Measurements from ENCODE around the gene SNX8. TPM values are rescaled to one million over a fixed set of nuclear protein-coding genes. Genes with fewer than 3 reads are reported as not detected.

Gene SNX8
- polyA plus RNA-seq, 1 experiment = 40.2 TPM

DNA sequence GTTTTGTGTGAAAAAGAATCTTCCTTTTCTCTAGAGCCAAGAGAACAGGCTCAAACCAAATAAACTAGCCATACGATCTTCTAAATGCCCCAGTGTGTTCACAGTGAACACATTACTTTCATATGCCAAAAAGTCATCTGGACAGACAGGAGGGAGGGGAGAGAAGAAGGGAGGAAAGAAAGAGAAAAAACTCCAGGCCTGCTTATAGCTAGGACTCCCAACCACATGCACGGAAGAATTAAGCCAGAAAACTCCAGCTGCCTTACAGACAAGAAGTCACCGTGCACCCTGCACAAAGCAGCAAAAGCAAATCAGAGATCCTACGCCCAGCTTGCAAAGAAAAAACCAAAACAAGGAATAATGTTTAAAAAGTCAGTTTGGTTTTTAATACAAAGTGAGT is 34.3 kb downstream of the SNX8 start:
- CTCF ChIA-PET = interaction anchor here (0.9 to 1.2 kb wide), 2 partner anchors 31 to 68 kb away, joined by 3 read pairs; no protein-coding TSS in a partner anchor
- TF ChIP-seq CTCF (IDR thresholded peaks at IDR 0.05; ENCODE audit: low read depth, low read length) = no peak
- no peaks in the 10 kb centered on the region for H3K27me3 ChIP-seq (ENCODE audit: control insufficient read depth, insufficient read depth, low read length)
- no peak overlapping the region for H3K4me3 ChIP-seq (ENCODE audit: low read depth, low read length)
- no peaks in the 10 kb centered on the region; the same call in 1 of the 2 replicates for H3K9me3 ChIP-seq (ENCODE audit: control insufficient read depth, insufficient read depth, low read length)
- H3K27ac ChIP-seq (ENCODE audit: low read depth, low read length) = no peak overlapping the region
- no peak for DNase-seq (ENCODE audit: low read depth, low spot score)
- POLR2A ChIA-PET = interaction anchor here (0.6 to 0.9 kb wide), 2 partner anchors 31 to 627 kb away, joined by 4 to 7 read pairs; no protein-coding TSS in a partner anchor

- TF ChIP-seq CTCF (IDR thresholded peaks at IDR 0.05; ENCODE audit: low read depth, low read length) = no peak
- DNase-seq (ENCODE audit: low read depth, low spot score) = no peak
- ChIA-PET CTCF (no interaction called here), POLR2A (no interaction called here)
- Histone ChIP-seq H3K9me3 (ENCODE audit: control insufficient read depth, insufficient read depth, low read length) (no peaks in the 10 kb centered on the region; the same call in 1 of the 2 replicates), H3K4me3 (ENCODE audit: low read depth, low read length) (no peak overlapping the region), H3K27ac (ENCODE audit: low read depth, low read length) (no peak overlapping the region), H3K27me3 (ENCODE audit: control insufficient read depth, insufficient read depth, low read length) (no peaks in the 10 kb centered on the region)
Measured at GRCh38 chr7:2278026-2278425, 36.2 kb downstream of the SNX8 start.

DNA sequence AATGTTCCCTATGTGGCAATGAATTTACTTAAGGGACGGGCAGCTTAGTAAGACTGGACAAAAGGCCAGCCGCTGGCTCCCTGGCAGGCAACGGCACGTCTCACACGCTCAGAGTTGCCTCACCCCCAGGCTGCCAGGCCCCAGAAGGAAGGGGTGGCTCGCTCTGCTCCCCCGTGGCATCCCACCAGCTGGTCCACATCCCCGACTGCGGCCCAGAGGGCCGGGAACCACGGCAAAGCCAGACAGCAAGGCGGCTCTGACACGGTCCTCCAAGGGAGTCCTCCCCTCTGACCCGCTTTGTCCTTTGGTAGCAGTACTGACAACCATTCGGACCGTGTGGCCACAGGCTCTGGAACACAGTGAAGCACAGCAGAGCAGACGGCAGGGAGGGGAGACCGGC is 38.1 kb downstream of the SNX8 start:
- H3K9me3 ChIP-seq (ENCODE audit: control insufficient read depth, insufficient read depth, low read length) = no peaks in the 10 kb centered on the region
- no peaks in the 10 kb centered on the region for H3K27me3 ChIP-seq (ENCODE audit: control insufficient read depth, insufficient read depth, low read length)
- ChIA-PET CTCF (no interaction called here), POLR2A (no interaction called here)
- no peak overlapping the region for H3K27ac ChIP-seq (ENCODE audit: low read depth, low read length)
- H3K4me3 ChIP-seq (ENCODE audit: low read depth, low read length) = no peak overlapping the region
- TF ChIP-seq CTCF (IDR thresholded peaks at IDR 0.05; ENCODE audit: low read depth, low read length) = no peak
- DNase-seq (ENCODE audit: low read depth, low spot score) = no peak

DNA sequence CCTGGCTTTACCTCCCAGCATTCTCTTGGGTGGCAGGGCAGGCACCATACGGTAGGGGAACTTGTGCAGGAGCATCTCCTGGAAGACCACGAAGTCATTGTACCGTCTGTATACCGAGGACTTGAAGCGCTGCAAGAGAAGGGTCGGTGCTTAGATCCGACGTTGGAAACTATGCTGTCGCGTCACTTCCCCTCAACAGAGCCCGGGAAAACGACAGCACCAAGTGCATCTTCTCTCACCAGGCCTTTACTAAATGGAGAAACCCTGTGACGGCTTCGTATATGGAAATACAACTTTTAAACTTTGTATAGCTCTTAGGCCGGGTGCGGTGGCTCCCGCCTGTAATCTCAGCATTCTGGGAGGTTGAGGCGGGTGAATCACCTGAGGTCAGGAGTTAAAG is 39.1 kb downstream of the SNX8 start:
- Histone ChIP-seq H3K27ac (ENCODE audit: low read depth, low read length) (no peak overlapping the region), H3K4me3 (ENCODE audit: low read depth, low read length) (no peak overlapping the region), H3K27me3 (ENCODE audit: control insufficient read depth, insufficient read depth, low read length) (no peaks in the 10 kb centered on the region), H3K9me3 (ENCODE audit: control insufficient read depth, insufficient read depth, low read length) (no peaks in the 10 kb centered on the region)
- no peak for TF ChIP-seq CTCF (IDR thresholded peaks at IDR 0.05; ENCODE audit: low read depth, low read length)
- ChIA-PET CTCF (no interaction called here), POLR2A (no interaction called here)
- DNase-seq (ENCODE audit: low read depth, low spot score) = no peak

DNA sequence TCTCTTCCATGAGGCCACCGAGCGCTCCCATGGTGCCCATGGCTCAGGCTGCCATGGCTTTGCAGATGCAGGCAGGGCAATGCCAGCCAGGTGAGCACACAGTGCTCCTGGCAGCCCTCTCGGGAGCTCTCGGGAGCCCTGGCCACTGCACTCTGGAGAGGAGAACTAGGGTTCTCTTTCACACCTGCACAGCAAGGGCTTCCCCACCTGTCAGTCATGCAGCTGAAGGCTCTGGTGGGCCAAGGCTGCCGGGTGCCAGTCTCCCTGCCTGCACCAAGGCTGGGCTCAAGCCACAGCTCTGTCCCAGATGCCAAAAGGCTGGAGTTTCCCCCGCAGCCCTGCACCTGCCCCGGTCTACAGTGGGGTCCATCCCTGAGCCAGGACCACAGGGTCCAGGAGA is 39.6 kb downstream of the SNX8 start:
- Histone ChIP-seq H3K27me3 (ENCODE audit: control insufficient read depth, insufficient read depth, low read length) (no peaks in the 10 kb centered on the region), H3K9me3 (ENCODE audit: control insufficient read depth, insufficient read depth, low read length) (no peaks in the 10 kb centered on the region), H3K4me3 (ENCODE audit: low read depth, low read length) (no peak overlapping the region), H3K27ac (ENCODE audit: low read depth, low read length) (no peak overlapping the region)
- no peak for DNase-seq (ENCODE audit: low read depth, low spot score)
- CTCF ChIA-PET = no interaction called here
- POLR2A ChIA-PET = no interaction called here
- no peak for TF ChIP-seq CTCF (IDR thresholded peaks at IDR 0.05; ENCODE audit: low read depth, low read length)
